GM23248 (cell line): Measurements from ENCODE around the gene SLC16A3.

Experiments used
- EZH2 ChIP-seq: fragments of 200-600 bp; sonication (generic); IDR thresholded peaks from 2 replicates; pipeline ENCODE4 v1.6.1; 2018; ENCODE audit warnings: antibody characterized with exemption, mild to moderate bottlenecking; ENCODE audit not compliant: insufficient read depth, poor library complexity, severe bottlenecking
- EZH2phosphoT487 ChIP-seq: fragments of 200-600 bp; sonication (generic); IDR thresholded peaks from 2 replicates; pipeline ENCODE4 v1.6.1; 2018; ENCODE audit warnings: antibody characterized with exemption, moderate library complexity, mild to moderate bottlenecking, low read depth; ENCODE audit not compliant: insufficient read depth

DNA sequence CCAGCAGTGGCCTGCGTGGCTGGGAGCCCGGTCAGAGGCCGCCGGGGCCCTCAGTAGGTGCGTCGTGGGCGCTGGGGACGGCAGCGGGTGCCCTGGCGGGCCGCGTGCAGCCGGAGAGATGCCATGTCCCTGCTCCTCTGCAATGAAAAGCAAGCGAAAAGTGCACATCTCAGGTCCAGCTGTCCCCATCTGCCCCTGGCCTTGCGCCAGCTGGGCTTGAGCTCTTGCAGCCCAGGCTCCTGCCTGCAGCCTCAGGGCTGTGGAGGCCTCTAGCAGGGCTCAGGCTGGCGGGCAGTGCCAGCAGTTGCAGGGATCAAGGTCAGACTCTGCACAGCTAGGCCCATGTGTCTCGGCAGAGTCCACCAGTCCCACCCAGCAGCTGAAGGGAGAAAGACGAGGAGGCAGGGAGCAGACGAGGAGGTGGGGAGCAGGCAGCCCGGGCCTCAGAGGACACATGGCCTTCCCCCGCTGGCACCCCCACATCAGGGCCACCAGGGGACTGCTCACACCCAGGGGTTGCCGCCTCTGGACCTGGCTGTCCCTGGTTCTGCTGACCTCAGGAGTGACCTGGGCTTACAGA is 11.2 kb downstream of the SLC16A3 start:
- no peak for TF ChIP-seq EZH2phosphoT487
- TF ChIP-seq EZH2, result no peak
